Nephron progenitor cell (in vitro differentiated cells): ENCODE data around the gene GRIK2.

Experiments
- DNase-seq: peaks from one replicate; pipeline ENCODE4 v3.0.0; 2021
- H3K27ac Mint-ChIP-seq: 2 replicates; pipeline ENCODE4 v1.8.0; 2021; ENCODE audit warnings: mild to moderate bottlenecking, moderate library complexity, mixed read lengths
- H3K27me3 Mint-ChIP-seq: 2 replicates; pipeline ENCODE4 v1.8.0; 2021; ENCODE audit warnings: mild to moderate bottlenecking, low read depth, mixed read lengths; ENCODE audit not compliant: poor library complexity
- H3K36me3 Mint-ChIP-seq: 2 replicates; pipeline ENCODE4 v1.8.0; 2021; ENCODE audit warnings: low read depth, mixed read lengths
- H3K4me1 Mint-ChIP-seq: 2 replicates; pipeline ENCODE4 v1.8.0; 2021; ENCODE audit warnings: mixed read lengths
- H3K4me3 Mint-ChIP-seq: 2 replicates; pipeline ENCODE4 v1.8.0; 2021; ENCODE audit warnings: mild to moderate bottlenecking, moderate library complexity, mixed read lengths
- H3K9me3 Mint-ChIP-seq: 2 replicates; pipeline ENCODE4 v1.8.0; 2021; ENCODE audit warnings: mild to moderate bottlenecking, moderate library complexity, mixed read lengths
- TF ChIP-seq, protein P1 (sequence below): fragments of 200-600 bp; sonication (generic); IDR thresholded peaks from 2 replicates; pipeline ENCODE4 v1.5.0; 2021; ENCODE audit warnings: antibody characterized with exemption

The GRIK2 gene

DNA sequence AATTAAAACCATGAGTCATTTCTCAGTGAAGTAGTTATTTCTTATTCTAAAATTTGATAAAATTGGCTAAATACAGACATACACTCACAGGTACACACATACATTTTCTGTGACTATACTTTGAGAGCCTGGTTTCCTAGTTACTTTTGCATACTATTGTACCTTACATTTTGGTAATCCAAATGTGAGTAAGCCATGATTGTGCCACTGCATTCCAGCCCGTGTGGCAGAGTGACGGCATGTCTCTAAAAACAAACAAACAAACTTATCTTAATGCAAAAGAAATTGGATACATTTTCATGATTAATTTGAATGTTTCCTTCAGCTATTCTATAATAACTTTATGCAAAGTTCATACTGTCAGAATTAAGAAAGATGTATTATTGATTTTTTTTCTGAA, 628.8 kb downstream of the GRIK2 start:
- no peaks in the 10 kb centered on the region for H3K36me3 Mint-ChIP-seq
- DNase-seq, result no peak
- H3K4me1 Mint-ChIP-seq, result no peaks in the 10 kb centered on the region
- H3K4me3 Mint-ChIP-seq, result no peak overlapping the region
- H3K27ac Mint-ChIP-seq, result no peak overlapping the region
- no peaks in the 10 kb centered on the region for H3K9me3 Mint-ChIP-seq
- no peaks in the 10 kb centered on the region for H3K27me3 Mint-ChIP-seq
- TF ChIP-seq, protein P1, sequence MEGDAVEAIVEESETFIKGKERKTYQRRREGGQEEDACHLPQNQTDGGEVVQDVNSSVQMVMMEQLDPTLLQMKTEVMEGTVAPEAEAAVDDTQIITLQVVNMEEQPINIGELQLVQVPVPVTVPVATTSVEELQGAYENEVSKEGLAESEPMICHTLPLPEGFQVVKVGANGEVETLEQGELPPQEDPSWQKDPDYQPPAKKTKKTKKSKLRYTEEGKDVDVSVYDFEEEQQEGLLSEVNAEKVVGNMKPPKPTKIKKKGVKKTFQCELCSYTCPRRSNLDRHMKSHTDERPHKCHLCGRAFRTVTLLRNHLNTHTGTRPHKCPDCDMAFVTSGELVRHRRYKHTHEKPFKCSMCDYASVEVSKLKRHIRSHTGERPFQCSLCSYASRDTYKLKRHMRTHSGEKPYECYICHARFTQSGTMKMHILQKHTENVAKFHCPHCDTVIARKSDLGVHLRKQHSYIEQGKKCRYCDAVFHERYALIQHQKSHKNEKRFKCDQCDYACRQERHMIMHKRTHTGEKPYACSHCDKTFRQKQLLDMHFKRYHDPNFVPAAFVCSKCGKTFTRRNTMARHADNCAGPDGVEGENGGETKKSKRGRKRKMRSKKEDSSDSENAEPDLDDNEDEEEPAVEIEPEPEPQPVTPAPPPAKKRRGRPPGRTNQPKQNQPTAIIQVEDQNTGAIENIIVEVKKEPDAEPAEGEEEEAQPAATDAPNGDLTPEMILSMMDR, result no peak

DNA sequence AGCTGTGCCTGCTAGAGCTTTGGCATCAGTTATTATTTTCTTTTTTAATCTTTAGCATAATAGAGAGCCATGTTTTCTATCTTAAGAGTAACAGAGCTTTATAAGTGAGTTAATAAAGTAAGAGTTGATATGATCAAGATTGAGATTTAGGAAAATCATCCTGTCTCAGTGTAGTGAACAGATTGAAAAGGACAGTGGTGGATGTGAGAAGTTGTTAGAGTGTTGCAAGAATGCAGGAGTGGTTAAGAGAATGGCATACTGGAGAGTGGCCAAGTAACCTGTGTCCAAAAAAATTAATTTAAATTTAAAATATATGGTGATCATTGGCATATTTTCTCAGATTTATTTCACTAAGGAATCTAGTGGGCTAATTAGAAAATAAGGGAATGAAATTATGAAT, 629.3 kb downstream of the GRIK2 start:
- Mint-ChIP-seq H3K4me1 (no peaks in the 10 kb centered on the region), H3K4me3 (no peak overlapping the region), H3K36me3 (no peaks in the 10 kb centered on the region), H3K9me3 (no peaks in the 10 kb centered on the region), H3K27me3 (no peaks in the 10 kb centered on the region), H3K27ac (no peak overlapping the region)
- TF ChIP-seq, protein P1, result no peak
- DNase-seq, result no peak

DNA sequence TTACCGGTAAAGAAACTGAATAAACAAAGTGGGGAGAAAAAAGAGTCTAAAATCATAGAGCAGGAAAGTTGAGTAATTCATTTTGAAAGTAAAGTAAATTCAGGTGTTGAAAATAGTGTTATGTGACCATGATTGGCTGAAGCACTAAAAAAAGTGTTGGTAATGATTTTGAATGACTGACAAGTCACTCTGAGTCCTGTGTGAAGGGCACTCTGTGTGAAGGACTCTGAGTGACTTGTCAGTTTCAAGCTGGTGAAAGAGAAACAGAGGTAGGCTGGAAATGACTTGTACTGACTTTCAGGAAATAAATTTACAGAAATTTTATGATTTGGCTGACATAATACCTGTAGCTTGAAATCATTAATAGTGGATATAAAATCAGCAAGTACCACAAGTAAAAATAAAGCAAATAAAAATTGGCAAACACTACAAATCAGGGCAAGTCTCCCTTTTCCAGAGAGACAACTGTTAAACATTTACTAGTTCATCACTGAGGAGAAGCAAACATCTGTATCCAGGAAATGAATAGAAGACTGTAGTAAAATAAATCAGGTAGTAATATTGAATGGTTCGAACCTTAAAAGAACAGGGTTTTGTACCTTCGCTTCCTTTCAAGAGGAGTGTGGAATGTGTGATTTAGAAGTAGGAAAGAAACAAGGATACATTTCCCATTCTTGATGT, 630.6 kb downstream of the GRIK2 start:
- no peaks in the 10 kb centered on the region for H3K4me1 Mint-ChIP-seq
- peak overlapping the region; percentile 20 for H3K27ac Mint-ChIP-seq
- no peak overlapping the region for H3K4me3 Mint-ChIP-seq
- DNase-seq, result no peak
- TF ChIP-seq, protein P1, result no peak
- no peaks in the 10 kb centered on the region for H3K36me3 Mint-ChIP-seq
- no peaks in the 10 kb centered on the region for H3K27me3 Mint-ChIP-seq
- no peaks in the 10 kb centered on the region for H3K9me3 Mint-ChIP-seq

DNA sequence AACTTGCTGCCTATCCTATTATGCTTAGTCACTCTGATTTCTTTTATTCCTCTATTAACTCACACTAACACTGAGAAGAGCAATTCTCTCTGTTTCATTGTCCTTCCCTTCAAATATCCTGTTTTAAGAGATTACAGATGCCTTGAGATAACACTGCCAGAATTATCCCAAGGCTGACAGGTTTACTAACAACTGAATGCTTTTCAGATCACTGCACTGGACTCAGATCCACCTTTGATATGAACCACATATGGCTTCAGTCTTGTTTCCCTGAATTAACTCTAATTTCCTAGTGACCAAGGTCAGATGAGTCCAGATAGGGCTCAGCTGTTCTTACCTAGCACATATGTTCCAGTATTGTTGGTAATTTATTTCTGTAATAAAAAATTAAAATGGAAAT, 633.1 kb downstream of the GRIK2 start:
- TF ChIP-seq, protein P1, result no peak
- no peak for DNase-seq
- Mint-ChIP-seq H3K27me3 (no peaks in the 10 kb centered on the region), H3K27ac (no peak overlapping the region), H3K36me3 (no peaks in the 10 kb centered on the region), H3K9me3 (no peaks in the 10 kb centered on the region), H3K4me1 (no peaks in the 10 kb centered on the region), H3K4me3 (no peak overlapping the region)

DNA sequence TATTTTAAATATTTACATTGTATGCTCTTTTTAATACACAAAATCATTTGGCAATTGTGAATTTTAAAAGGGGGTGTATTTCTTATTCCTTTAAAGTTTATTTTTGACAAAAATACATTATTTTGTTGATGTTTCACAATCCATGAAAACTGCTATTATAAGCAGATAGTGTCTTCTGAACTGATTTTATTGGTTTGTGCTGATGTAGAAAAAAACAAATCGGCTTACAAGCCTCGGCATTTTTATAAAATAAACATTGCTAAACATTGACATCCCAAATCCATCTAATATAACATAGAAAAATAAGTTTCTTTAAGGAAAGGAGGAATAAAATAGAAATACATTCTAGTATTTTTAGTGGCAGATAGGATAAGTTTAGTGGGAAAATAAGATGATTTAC, 634.7 kb downstream of the GRIK2 start:
- H3K36me3 Mint-ChIP-seq, result no peaks in the 10 kb centered on the region
- TF ChIP-seq, protein P1, result no peak
- no peaks in the 10 kb centered on the region for H3K27me3 Mint-ChIP-seq
- no peak overlapping the region for H3K4me3 Mint-ChIP-seq
- H3K9me3 Mint-ChIP-seq, result no peaks in the 10 kb centered on the region
- DNase-seq, result no peak
- H3K27ac Mint-ChIP-seq, result no peak overlapping the region
- H3K4me1 Mint-ChIP-seq, result no peaks in the 10 kb centered on the region

DNA sequence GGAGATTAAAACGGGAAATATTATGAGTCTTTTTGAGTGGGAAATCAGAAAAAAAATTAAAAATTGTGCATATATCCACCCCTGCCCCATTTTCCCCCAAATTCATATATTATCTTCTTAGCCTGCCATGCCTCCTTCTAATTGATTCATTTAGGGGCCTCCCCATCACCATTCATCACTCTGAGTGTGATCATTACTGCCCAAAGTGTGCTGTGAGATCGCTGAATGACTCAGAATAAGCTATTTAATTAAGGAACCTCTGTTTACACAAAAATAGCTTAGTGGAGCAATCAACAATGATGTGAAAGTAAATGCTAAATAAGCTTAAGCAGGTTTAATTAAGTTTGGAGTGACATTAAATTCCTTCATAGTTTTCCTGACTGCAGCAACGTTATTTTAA, 645.5 kb downstream of the GRIK2 start:
- TF ChIP-seq, protein P1, result no peak
- DNase-seq, result no peak
- H3K27ac Mint-ChIP-seq, result no peak overlapping the region
- no peak overlapping the region for H3K4me3 Mint-ChIP-seq
- peaks cover 5% of the 10 kb centered on the region for H3K4me1 Mint-ChIP-seq
- no peaks in the 10 kb centered on the region for H3K9me3 Mint-ChIP-seq
- no peaks in the 10 kb centered on the region for H3K36me3 Mint-ChIP-seq
- no peaks in the 10 kb centered on the region for H3K27me3 Mint-ChIP-seq
